ENCODE data around the gene FGF13. TPM values are rescaled to one million over a fixed set of nuclear protein-coding genes. Genes with fewer than 3 reads are reported as not detected.

FGF13 gene
- 1 to 10 TPM; 3.2 to 3.6 TPM for total RNA-seq
- polyA plus RNA-seq (ENCODE audit: insufficient read length in 6 of 6), result 10 to 100 TPM in 3 of 6 donors, 1 to 10 TPM in 3; 7.0 to 13.7 (median 10.9) TPM
- long read RNA-seq, donor 1, full-length matches to known transcripts, result 4 of 4 reads
- long read RNA-seq, donor 1, partial matches to known transcripts, result 0 of 4 reads
- long read RNA-seq, donor 1, other reads (novel, unspliced or antisense), result 0 of 4 reads
- long read RNA-seq, donor 2, full-length matches to known transcripts, result 3 of 3 reads
- long read RNA-seq, donor 2, partial matches to known transcripts, result 0 of 3 reads
- long read RNA-seq, donor 2, other reads (novel, unspliced or antisense), result 0 of 3 reads
- long read RNA-seq, donor 3, full-length matches to known transcripts, result 3 of 3 reads
- long read RNA-seq, donor 3, partial matches to known transcripts, result 0 of 3 reads
- long read RNA-seq, donor 3, other reads (novel, unspliced or antisense), result 0 of 3 reads
- long read RNA-seq, donor 4, full-length matches to known transcripts, result 1 of 2 reads
- long read RNA-seq, donor 4, partial matches to known transcripts, result 0 of 2 reads
- long read RNA-seq, donor 4, other reads (novel, unspliced or antisense), result 1 of 2 reads
- long read RNA-seq, donor 5, full-length matches to known transcripts, result 2 of 2 reads
- long read RNA-seq, donor 5, partial matches to known transcripts, result 0 of 2 reads
- long read RNA-seq, donor 5, other reads (novel, unspliced or antisense), result 0 of 2 reads
- long read RNA-seq, donor 6, full-length matches to known transcripts, result 3 of 3 reads
- long read RNA-seq, donor 6, partial matches to known transcripts, result 0 of 3 reads
- long read RNA-seq, donor 6, other reads (novel, unspliced or antisense), result 0 of 3 reads
- long read RNA-seq, donor 7, full-length matches to known transcripts, result 1 of 1 reads
- long read RNA-seq, donor 7, partial matches to known transcripts, result 0 of 1 reads
- long read RNA-seq, donor 7, other reads (novel, unspliced or antisense), result 0 of 1 reads
- long read RNA-seq, donor 8, full-length matches to known transcripts, result 4 of 4 reads
- long read RNA-seq, donor 8, partial matches to known transcripts, result 0 of 4 reads
- long read RNA-seq, donor 8, other reads (novel, unspliced or antisense), result 0 of 4 reads
- long read RNA-seq, donor 9, result 0 reads
- long read RNA-seq, donor 10, result 0 reads
- long read RNA-seq, donor 11, full-length matches to known transcripts, result 30 of 65 reads
- long read RNA-seq, donor 11, partial matches to known transcripts, result 35 of 65 reads
- long read RNA-seq, donor 11, other reads (novel, unspliced or antisense), result 0 of 65 reads
- long read RNA-seq, donor 12, result 0 reads

DNA sequence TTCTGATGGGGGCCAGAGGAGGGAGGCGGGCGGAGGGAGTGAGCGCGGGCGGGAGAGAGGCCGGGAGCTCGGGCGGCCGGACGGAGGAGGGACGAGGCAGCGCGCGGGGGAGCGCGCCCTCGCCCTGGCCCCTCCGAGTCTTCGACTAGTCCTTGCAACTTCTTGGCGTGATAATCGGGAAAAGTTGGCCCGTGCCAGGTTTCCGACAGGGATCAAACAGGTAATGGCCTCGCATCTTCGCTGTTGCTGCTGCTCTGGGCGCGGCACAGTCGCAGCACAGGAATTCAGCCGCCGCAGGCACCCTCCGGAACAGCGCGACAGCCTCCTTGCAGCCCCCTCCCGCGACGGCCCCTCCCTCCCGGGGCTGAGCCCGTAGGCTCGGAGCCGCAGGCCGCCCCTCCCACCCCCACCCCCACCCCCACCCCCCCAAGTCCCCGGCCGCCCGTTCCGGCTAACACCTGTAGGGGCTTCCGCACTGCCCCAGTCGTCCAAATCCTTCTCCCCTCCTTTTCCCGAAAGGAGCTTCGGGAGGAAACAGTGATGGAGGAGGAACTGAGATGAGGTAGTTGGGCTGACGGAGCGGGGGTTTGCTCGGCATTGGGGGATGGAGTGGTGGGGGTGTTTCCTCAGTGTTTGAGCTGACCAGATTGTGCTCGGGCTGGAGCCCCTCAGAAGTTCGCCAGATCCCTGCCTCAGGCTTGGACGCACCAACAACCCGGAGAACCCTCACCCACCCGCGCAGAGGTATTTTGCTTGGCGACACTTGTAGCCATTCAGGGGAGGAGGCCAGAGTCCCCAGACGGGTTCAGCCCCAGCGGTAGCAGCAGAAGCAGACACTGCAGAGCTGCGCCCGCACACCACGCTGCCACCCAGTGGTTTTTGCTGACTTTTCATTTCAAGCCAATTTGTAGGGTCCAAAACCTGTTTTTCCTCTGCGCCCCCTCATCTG lies at the start of gene FGF13:
Gene FGF13, minus strand, starts transcription at position 319 of the 949 bp plus-strand sequence. CDS start 714 bp downstream, outside the sequence.
- ATAC-seq, result peak; percentile 86
- DNase-seq, result peak; percentile 18 to 64 (median 48)
- H3K27ac ChIP-seq, result no peak within 1 kb of the TSS

DNA sequence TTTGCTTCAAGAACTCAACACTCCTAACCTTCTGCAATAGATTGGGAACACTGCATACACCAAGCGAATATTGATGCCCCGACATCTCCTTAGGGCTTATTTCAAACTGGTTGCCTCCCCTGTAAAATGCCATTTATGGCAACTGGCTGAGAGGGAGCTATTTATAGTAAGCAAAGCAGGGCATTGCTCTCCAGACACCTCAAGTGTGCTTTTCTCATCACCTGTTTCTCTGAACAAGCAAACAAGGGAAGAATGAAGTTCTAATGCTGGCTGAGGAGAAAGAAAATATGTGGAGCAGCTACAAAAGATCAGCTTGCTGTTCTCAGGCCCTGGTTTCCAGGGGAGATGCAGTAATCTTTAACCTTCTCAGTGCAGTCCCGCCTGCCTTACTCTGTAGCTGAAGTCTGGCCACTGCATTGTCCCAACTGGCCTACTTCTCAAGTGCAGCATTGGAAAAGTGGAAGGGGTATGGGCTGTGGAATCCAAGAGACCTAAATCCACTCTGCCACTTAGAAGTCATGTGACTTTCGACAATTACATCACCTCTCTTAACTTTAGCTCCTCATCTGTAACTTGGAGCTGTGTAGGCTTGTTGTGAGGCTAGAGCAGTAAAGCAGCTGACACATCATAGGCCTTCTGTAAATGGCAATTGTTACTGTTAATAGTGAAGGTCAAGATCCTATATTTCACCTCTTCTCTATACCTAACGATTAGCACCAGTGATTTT lies 47.9 kb upstream of the FGF13 start:
- H3K4me3 ChIP-seq, result no peak overlapping the region
- H3K4me1 ChIP-seq, result no peaks in the 10 kb centered on the region
- H3K36me3 ChIP-seq, result no peaks in the 10 kb centered on the region
- ATAC-seq (peak; percentile 67), DNase-seq (no peak)
- no peak for TF ChIP-seq CTCF (IDR thresholded peaks at IDR 0.05)
- H3K27me3 ChIP-seq, result no peaks in the 10 kb centered on the region
- intact Hi-C loops (cut with DNase I), result no loop called here
- no peaks in the 10 kb centered on the region for H3K9me3 ChIP-seq
- H3K27ac ChIP-seq, result no peak overlapping the region

More for the DNA sequence above, at the start of gene FGF13:
- no peaks in the 10 kb centered on the region for H3K9me3 ChIP-seq
- peak in 1 of 2 donors; percentile 13 for TF ChIP-seq CTCF (IDR thresholded peaks at IDR 0.05)
- intact Hi-C loops (cut with DNase I), result no loop called here
- peaks cover 11 to 36% of the 10 kb centered on the region in 2 donors for H3K27me3 ChIP-seq
- H3K4me3 ChIP-seq, result peak within 1 kb of the TSS; percentile 22 to 28
- H3K36me3 ChIP-seq, result no peaks in the 10 kb centered on the region
- H3K4me1 ChIP-seq, result no peaks in the 10 kb centered on the region

GRCh38 chrX:138756234-138756633 lies 44.7 kb upstream of the FGF13 start:
- intact Hi-C loops (cut with DNase I), result no loop called here
- peak in 3 of 4 donors; percentile 34 to 75 (median 38) for DNase-seq

More at GRCh38 chrX:138756234-138756633, 44.7 kb upstream of the FGF13 start:
- Histone ChIP-seq H3K27ac (no peak overlapping the region), H3K36me3 (no peaks in the 10 kb centered on the region), H3K4me3 (no peak overlapping the region), H3K4me1 (no peaks in the 10 kb centered on the region), H3K9me3 (no peaks in the 10 kb centered on the region), H3K27me3 (no peaks in the 10 kb centered on the region)
- peak; percentile 87 for ATAC-seq
- TF ChIP-seq CTCF (IDR thresholded peaks at IDR 0.05), result no peak

Measured in left lung (tissue), 14 donors.